WERI-Rb-1 (cell line): ENCODE results near the gene KRTAP4-9.
"Not testable (repeated sequence)": the region's sequence is repeated elsewhere in the genome, so short reads cannot be mapped to it uniquely, and the experiment has no call there.

ENCODE experiments used
- DNase-seq: peaks from one replicate; pipeline ENCODE4 v3.0.0-alpha.2; 2020
- H3K27ac ChIP-seq: fragments of 250-450 bp; sonication (Bioruptor Pico); 2 replicates; pipeline ENCODE4 v1.5.1; 2020; ENCODE audit warnings: mild to moderate bottlenecking, moderate library complexity
- H3K27me3 ChIP-seq: fragments of 250-450 bp; sonication (Bioruptor Pico); 2 replicates; pipeline ENCODE4 v1.5.1; 2021; ENCODE audit warnings: mild to moderate bottlenecking, low read depth, moderate library complexity; ENCODE audit not compliant: insufficient read depth, severe bottlenecking
- H3K36me3 ChIP-seq: fragments of 250-450 bp; sonication (Bioruptor Pico); 2 replicates; pipeline ENCODE4 v1.5.1; 2020; ENCODE audit warnings: mild to moderate bottlenecking, moderate library complexity
- H3K4me3 ChIP-seq: 2 replicates; pipeline ENCODE4 v1.5.1; 2011; ENCODE audit warnings: low read depth, mild to moderate bottlenecking, control low read depth, low read length
- H3K9me3 ChIP-seq: fragments of 250-450 bp; sonication (Bioruptor Pico); 2 replicates; pipeline ENCODE4 v1.5.1; 2021; ENCODE audit warnings: mild to moderate bottlenecking, moderate library complexity; ENCODE audit not compliant: severe bottlenecking
- CTCF ChIP-seq: IDR thresholded peaks from 2 replicates; pipeline ENCODE4 v1.5.1; 2011; ENCODE audit warnings: low read depth, mild to moderate bottlenecking, control low read depth, inconsistent platforms, low read length

KRTAP4-9 gene

GRCh38 chr17:41105347-41105746, at the start of gene KRTAP4-9:
Gene KRTAP4-9 (plus strand): TSS chr17:41105389. CDS start chr17:41105389, 0 bp downstream.
- H3K27ac ChIP-seq, H3K4me3 ChIP-seq: not testable (repeated sequence)
- H3K27me3 ChIP-seq: peaks cover 28% of the 10 kb centered on the region

GRCh38 chr17:41057547-41057946, 47.6 kb upstream of the KRTAP4-9 start:
- TF ChIP-seq CTCF: no peak
- Histone ChIP-seq H3K4me3 (no peak overlapping the region), H3K27me3 (no peaks in the 10 kb centered on the region), H3K27ac (no peak overlapping the region), H3K9me3 (peaks cover 5% of the 10 kb centered on the region), H3K36me3 (no peaks in the 10 kb centered on the region)
- no peak for DNase-seq

More at GRCh38 chr17:41105347-41105746, at the start of gene KRTAP4-9:
- not testable (repeated sequence) for H3K9me3 ChIP-seq, H3K36me3 ChIP-seq, DNase-seq

- H3K27me3 ChIP-seq: no peaks in the 10 kb centered on the region
- H3K27ac ChIP-seq: no peak overlapping the region
- no peak overlapping the region for H3K4me3 ChIP-seq
- no peak for DNase-seq
- no peaks in the 10 kb centered on the region for H3K36me3 ChIP-seq
- H3K9me3 ChIP-seq: peaks cover 5% of the 10 kb centered on the region
- no peak for TF ChIP-seq CTCF
These were observed 46.4 kb upstream of the KRTAP4-9 start for GRCh38 chr17:41058741-41059140.

GRCh38 chr17:41059276-41060051, 45.7 kb upstream of the KRTAP4-9 start:
- not testable (repeated sequence) for H3K4me3 ChIP-seq, H3K36me3 ChIP-seq, H3K27ac ChIP-seq, H3K27me3 ChIP-seq, DNase-seq, H3K9me3 ChIP-seq

- Histone ChIP-seq H3K27ac (no peak within 1 kb of the TSS), H3K27me3 (no peaks in the 10 kb centered on the region), H3K36me3 (no peaks in the 10 kb centered on the region), H3K4me3 (no peak within 1 kb of the TSS), H3K9me3 (peaks cover 5% of the 10 kb centered on the region)
- TF ChIP-seq CTCF: no peak
- no peak for DNase-seq
These were observed 45.1 kb upstream of the KRTAP4-9 start, which contains the start of gene KRTAP2-3 for GRCh38 chr17:41060052-41060604. Gene KRTAP2-3 (minus strand): TSS chr17:41060114. CDS start chr17:41060050, 64 bp downstream.

GRCh38 chr17:41061964-41062363, 43.2 kb upstream of the KRTAP4-9 start:
- TF ChIP-seq CTCF: no peak
- H3K27ac ChIP-seq: no peak overlapping the region
- no peaks in the 10 kb centered on the region for H3K36me3 ChIP-seq
- H3K4me3 ChIP-seq: no peak overlapping the region
- H3K27me3 ChIP-seq: no peaks in the 10 kb centered on the region
- H3K9me3 ChIP-seq: peaks cover 5% of the 10 kb centered on the region
- no peak for DNase-seq

GRCh38 chr17:41063449-41063848, 41.7 kb upstream of the KRTAP4-9 start:
- DNase-seq: no peak
- H3K9me3 ChIP-seq: no peaks in the 10 kb centered on the region
- H3K27me3 ChIP-seq: no peaks in the 10 kb centered on the region
- no peak overlapping the region for H3K4me3 ChIP-seq
- no peak overlapping the region for H3K27ac ChIP-seq
- no peak for TF ChIP-seq CTCF
- H3K36me3 ChIP-seq: no peaks in the 10 kb centered on the region
